GM12864 (cell line): ENCODE measurements around the gene DDC.

Experiments used
- DNase-seq: peaks from one replicate; pipeline ENCODE4 v3.0.0-alpha.2; 2011; ENCODE audit warnings: low read depth
- H3K4me3 ChIP-seq: 2 replicates; pipeline ENCODE4 v1.5.1; 2011; ENCODE audit warnings: mild to moderate bottlenecking, low read depth, low read length, control low read depth
- TF ChIP-seq, protein P1 (sequence below): IDR thresholded peaks from 2 replicates; pipeline ENCODE4 v1.5.1; 2011; ENCODE audit warnings: low read depth, mild to moderate bottlenecking, moderate library complexity, low read length, control low read depth, inconsistent platforms; ENCODE audit errors: missing control alignments

The DDC gene

DNA sequence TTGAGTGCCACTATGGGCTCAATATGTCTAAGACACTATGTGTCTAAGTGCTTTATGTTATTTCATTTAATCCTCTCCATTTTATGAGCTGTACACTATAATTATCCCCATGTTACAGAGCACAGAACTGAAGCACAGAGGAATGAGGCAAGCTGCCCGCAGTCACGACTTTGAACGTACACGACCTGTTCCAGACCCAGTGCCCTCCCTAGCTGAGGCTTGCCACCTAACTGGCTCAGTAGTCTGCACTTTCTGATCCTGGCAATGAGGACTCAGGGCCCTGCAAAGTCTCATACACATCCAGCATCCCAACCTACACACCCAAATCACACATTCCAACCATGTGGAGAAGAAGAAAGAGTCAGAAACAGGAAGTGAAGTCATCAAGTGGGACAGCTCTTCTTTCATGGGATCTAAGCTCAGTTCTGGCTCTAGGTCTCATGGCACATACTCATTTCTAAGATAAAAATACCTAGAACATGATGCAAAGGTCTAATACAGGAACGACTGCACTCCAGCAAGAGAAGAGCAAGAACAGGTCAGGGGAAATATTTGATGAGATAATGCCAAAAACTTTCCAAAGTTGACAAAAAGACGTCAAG, 42.4 kb upstream of the DDC start:
- H3K4me3 ChIP-seq, result no peak overlapping the region
- no peak for DNase-seq
- TF ChIP-seq, protein P1, sequence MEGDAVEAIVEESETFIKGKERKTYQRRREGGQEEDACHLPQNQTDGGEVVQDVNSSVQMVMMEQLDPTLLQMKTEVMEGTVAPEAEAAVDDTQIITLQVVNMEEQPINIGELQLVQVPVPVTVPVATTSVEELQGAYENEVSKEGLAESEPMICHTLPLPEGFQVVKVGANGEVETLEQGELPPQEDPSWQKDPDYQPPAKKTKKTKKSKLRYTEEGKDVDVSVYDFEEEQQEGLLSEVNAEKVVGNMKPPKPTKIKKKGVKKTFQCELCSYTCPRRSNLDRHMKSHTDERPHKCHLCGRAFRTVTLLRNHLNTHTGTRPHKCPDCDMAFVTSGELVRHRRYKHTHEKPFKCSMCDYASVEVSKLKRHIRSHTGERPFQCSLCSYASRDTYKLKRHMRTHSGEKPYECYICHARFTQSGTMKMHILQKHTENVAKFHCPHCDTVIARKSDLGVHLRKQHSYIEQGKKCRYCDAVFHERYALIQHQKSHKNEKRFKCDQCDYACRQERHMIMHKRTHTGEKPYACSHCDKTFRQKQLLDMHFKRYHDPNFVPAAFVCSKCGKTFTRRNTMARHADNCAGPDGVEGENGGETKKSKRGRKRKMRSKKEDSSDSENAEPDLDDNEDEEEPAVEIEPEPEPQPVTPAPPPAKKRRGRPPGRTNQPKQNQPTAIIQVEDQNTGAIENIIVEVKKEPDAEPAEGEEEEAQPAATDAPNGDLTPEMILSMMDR, result no peak

DNA sequence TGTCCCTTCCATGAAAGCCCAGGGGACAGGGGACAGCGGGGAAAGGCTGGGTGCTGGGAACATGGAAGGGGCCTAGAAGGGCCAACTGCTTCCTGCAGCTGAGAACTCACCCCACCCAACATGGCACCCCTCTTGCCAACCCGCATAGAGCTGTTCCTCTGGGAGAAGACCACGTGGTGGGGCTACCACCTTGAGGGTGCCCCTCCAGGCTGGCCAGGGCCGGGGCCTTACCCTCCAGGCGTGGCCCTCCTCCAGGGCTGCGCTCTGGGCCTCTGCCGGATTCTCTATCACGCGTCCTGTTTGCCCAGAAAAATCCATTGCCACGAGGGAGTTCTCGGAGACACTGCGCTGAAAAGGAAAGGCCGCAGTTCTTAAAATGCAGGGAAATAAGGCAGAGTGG, 39.9 kb upstream of the DDC start:
- TF ChIP-seq, protein P1, result no peak
- no peak for DNase-seq
- no peak overlapping the region for H3K4me3 ChIP-seq

DNA sequence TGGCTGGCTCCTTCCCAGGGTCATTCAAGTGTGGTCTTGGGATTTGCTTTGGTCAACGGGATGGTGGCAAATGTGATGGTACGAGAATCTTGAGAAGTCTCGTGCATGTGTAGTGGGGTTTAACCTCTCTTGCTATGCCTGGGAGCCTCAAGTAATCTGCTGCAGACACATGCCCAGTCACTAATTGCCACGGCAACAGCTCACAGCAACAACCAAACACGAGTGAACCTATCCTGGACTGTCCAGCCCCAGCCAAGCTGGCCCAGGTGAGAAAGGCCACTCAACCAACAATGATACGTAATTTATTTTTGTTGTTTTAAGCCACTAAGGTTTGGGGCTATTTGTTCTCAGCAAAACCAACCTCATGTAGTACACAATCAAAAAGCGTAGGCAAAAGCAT, 38.1 kb upstream of the DDC start:
- TF ChIP-seq, protein P1, result no peak
- DNase-seq, result no peak
- H3K4me3 ChIP-seq, result no peak overlapping the region

DNA sequence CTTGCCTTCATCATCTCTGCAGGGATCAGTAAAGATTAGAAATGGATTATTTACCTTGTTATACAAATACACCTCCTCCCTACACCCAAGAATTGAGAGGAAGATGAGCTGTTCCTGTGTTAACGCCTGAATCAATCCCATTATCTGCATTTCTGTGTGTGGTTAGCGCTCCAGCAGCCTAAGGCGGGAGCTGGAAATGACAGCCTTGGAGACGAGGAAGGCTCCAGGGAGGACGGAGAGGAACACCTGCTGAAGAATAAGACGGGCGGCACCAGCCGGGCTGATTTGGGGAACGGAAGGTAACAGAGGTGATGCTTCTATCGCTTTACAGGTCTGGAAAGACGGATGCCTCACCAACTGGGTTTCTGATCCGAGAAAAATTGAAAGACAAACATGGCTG, 34.2 kb upstream of the DDC start:
- TF ChIP-seq, protein P1, result no peak
- no peak overlapping the region for H3K4me3 ChIP-seq
- no peak for DNase-seq

DNA sequence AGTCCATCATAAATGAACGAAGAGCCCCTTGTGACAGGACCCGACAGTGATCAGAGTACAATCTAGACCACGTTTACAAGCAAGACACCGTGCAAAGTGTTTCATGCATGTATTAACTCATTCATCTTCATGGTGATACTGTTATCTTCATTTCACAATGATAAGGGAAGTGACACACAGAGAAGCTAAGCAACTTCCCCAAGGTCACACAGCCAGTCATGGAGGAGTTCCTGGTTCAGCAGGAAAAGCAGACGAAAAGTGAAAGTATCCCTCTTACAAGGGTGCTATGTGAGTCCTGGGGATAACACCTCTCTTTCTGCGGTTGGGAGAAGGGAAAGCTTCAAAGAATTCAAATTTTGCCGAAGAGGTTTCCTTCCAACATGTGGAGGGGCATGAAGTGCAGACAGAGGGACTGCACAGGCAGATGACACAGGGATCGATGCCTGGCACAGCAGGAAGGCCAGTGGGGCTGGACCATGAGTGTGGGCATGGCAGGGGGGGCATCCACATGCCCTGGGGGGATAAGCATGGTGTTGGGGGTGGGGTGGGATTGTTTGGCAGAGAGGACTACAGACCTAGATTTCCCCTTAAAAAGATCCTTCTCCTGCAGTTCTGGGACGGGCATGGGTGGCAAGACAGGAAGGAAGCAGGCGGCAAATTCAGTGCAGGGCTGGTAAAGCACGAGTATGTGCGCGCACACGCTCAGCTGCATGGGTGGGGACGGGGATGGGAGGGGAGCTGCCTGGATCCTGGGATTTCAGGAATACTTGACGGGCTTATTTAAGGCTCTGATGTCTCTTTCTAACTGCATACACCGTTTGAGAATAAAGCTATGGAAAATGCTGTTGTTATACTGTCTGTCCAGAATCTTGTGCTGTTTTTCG, 33.5 kb upstream of the DDC start:
- TF ChIP-seq, protein P1, result no peak
- no peak overlapping the region for H3K4me3 ChIP-seq
- DNase-seq, result no peak

DNA sequence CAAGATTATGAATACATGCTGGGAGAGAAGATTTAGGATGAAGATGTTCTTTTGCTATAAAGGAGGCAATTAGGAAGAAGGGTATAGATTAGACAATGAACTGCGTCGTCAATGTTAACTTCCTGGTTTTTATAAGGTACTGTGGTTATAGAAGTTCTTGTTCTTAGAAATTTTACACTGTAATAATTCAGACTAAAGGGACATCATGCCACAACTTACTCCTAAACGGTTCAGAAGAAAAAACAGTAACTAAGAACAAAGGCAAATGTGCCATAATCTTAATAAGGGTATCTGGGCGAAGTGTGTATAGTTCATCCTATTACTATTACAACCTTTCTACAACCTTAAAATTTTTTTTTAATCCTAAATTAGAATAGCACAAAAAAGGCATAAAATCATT, 31.3 kb upstream of the DDC start:
- no peak overlapping the region for H3K4me3 ChIP-seq
- no peak for DNase-seq
- TF ChIP-seq, protein P1, result no peak
